H1 (cell line): ENCODE results near the gene FOXF1. TPM values are rescaled to one million over a fixed set of nuclear protein-coding genes. Genes with fewer than 3 reads are reported as not detected.

Experiments
- BRCA1 ChIP-seq: IDR thresholded peaks from 2 replicates; pipeline ENCODE4 v1.6.1; 2012; ENCODE audit warnings: low read depth, low read length, improper control_type of control experiment
- NRF1 ChIP-seq: IDR thresholded peaks from 2 replicates; pipeline ENCODE4 v1.6.1; 2011; ENCODE audit warnings: mild to moderate bottlenecking, low read depth, low read length, improper control_type of control experiment
- SP4 ChIP-seq: IDR thresholded peaks from 2 replicates; pipeline ENCODE4 v1.6.1; 2012; ENCODE audit warnings: low read length, inconsistent platforms
- SUZ12 ChIP-seq: fragments of 200-600 bp; sonication (generic); IDR thresholded peaks from 2 replicates; pipeline ENCODE4 v1.6.1; 2012; ENCODE audit warnings: mild to moderate bottlenecking, inconsistent platforms, low read length, moderate library complexity, mixed read lengths
- TAF7 ChIP-seq: optimal IDR thresholded peaks from 2 replicates; pipeline ENCODE3; 2011; ENCODE audit warnings: low read depth, mild to moderate bottlenecking, inconsistent platforms, low read length, moderate library complexity, borderline replicate concordance
- YY1 ChIP-seq: IDR thresholded peaks from 2 replicates; pipeline ENCODE4 v1.6.1; 2011; ENCODE audit warnings: low read depth, mild to moderate bottlenecking, low read length
- polyA plus RNA-seq, 7 experiments: library from polyadenylated mRNA; depleted of rRNA in 3 of 7; stranded (reverse) in 5 of 7; unstranded in 2 of 7; fragments of >200 nt in 5 of 7; fragments of 200-250 nt in 2 of 7; gene quantifications; 1 replicate in 5 of 7; 2 replicates in 1 of 7; 4 replicates in 1 of 7; pipeline versions ENCODE4 v1.2.1 to v1.2.3, GENCODE V29; 2011 to 2013; ENCODE audit warnings: missing spikeins in 2 of 7, mixed read lengths in 2 of 7
- total RNA-seq: library from RNA; stranded (reverse); fragmentation: NEBNext Ultra II Directional; extraction: Animal tissue kit (Norgen Biotek cat#: 25700); gene quantifications from 2 replicates; pipeline ENCODE4 v1.2.1, GENCODE V29; 2021

Gene FOXF1
- total and polyA plus RNA-seq, 2 of the 8 experiments (the other 6 are each of a cell fraction or from before 2014, with no cell fraction given) = 0.02 TPM; not detected in 1

DNA sequence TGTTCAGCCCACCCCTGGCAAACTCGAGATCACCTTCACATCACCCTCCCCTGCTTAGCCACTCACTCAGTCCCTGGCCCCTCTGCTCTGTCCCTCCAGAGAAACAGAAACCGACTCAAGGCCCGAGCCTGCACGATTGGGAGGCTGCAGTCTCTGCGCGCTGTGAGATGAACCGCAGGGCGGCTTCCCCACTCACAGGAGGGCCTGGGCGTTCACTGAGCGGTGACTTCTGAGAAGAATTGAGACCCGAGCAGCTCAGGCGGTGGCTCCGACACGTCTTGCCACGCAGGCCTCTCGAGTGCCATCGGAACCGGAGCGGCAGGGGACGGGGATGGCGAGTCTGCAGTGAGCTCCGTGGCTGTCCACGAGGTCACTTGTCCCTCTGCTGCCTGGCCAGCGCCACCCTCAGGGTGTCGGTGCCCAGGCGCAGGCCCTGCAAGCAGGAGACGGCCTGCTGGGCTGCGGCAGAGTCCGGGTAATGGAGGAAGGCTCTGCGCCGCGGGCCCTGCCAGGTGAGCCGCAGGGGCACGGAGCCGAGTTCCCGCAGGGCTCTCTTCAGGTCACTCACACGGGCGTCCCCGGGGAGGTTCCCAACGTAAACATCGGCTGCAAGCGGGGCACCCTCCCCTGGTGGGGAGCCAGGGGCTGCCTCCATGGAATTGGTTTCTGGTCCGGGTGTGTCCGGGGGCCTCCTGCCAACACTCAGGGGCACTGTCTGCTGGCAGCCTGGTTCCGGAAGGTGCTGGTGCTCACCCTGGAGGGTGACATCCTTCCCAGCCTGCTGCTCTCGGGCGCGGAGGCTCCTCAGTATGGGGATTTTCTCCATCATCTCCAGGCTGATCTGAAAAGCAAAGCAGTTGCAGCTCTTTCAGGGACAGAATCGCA lies 21.6 kb downstream of the FOXF1 start (continued):
- TF ChIP-seq SUZ12 (no peak), TAF7 (no peak), YY1 (no peak), SP4 (no peak), BRCA1 (no peak), NRF1 (no peak)
